Upper lobe of left lung (tissue), 6 donors: ENCODE results near the gene ZNF653. TPM values are rescaled to one million over a fixed set of nuclear protein-coding genes. Genes with fewer than 3 reads are reported as not detected.

Source experiments
- small RNA-seq, 4 donors: library from RNA; depleted of rRNA; stranded (forward); fragments of <200 nt; gene quantifications; one replicate each; pipeline ENCODE3, GENCODE V24; 2016
- total RNA-seq, 6 donors: library from RNA; depleted of rRNA in 4 of 6; stranded (reverse); fragments of >200 nt in 4 of 6; gene quantifications; one replicate each; pipeline versions ENCODE4 v1.1.0 to v1.2.1, GENCODE V29; 2016 to 2021
- donor health status: DM: no; HTN: no; CAD: no; lungs with moderate emphysema.
- donor health status: DM: no; HTN: yes; CAD: no; lungs with severe emphysema.

The ZNF653 gene
- total RNA-seq, 6 donors from 2014 or later = 6.8 to 30.4 (median 10.3) TPM

Small RNAs within 50 kb of the gene (small RNA-seq; reads per million reads assigned to genes)
- gene MIR7974 (0.52 to 1.4 (median 0.69) reads per million in 4 donors), gene RN7SL833P (0 to 0.18 (median 0.13) reads per million in 4 donors)

Other genes starting within 250 kb of the ZNF653 start
- gene DOCK6, start 243.3 kb downstream of the ZNF653 start, total RNA-seq = 100 to 1,000 TPM in 3 of 6 donors, 10 to 100 TPM in 3; 34.5 to 203 (median 116) TPM
- not detected for gene TSPAN16, start 209.7 kb downstream of the ZNF653 start, total RNA-seq
- gene RAB3D, start 166.2 kb downstream of the ZNF653 start, total RNA-seq = 10 to 100 TPM; 22.6 to 59.2 (median 30.7) TPM
- gene TMEM205, start 159.6 kb downstream of the ZNF653 start, total RNA-seq = 100 to 1,000 TPM in 3 of 6 donors, 10 to 100 TPM in 3; 85.9 to 260 (median 132) TPM
- gene CCDC159, start 159.3 kb downstream of the ZNF653 start, total RNA-seq = 100 to 1,000 TPM in 1 of 6 donors, 10 to 100 TPM in 5; 17.5 to 176 (median 33.3) TPM
- 10 to 100 TPM; 10.8 to 53.8 (median 26.0) TPM for gene PLPPR2, start 150.4 kb downstream of the ZNF653 start, total RNA-seq
- gene SWSAP1, start 131.2 kb downstream of the ZNF653 start, total RNA-seq = 10 to 100 TPM in 1 of 6 donors, 1 to 10 TPM in 4, under 1 TPM in 1; 0.89 to 13.6 (median 3.7) TPM
- gene EPOR, start 121.5 kb downstream of the ZNF653 start, total RNA-seq = 10 to 100 TPM in 4 of 6 donors, 1 to 10 TPM in 2; 7.5 to 45.1 (median 15.5) TPM
- 100 to 1,000 TPM in 1 of 6 donors, 10 to 100 TPM in 5; 18.5 to 242 (median 44.6) TPM for gene RGL3, start 86.5 kb downstream of the ZNF653 start, total RNA-seq
- 10 to 100 TPM in 1 of 6 donors, 1 to 10 TPM in 4, under 1 TPM in 1; 0.34 to 11.1 (median 4.1) TPM for gene ODAD3, start 70.7 kb downstream of the ZNF653 start, total RNA-seq
- 100 to 1,000 TPM; 124 to 341 (median 187) TPM for gene PRKCSH, start 70.2 kb downstream of the ZNF653 start, total RNA-seq
- under 1 TPM in 1 of 6 donors, not detected in 5; 0.03 TPM for gene ELAVL3, start 24.8 kb downstream of the ZNF653 start, total RNA-seq
- gene ECSIT, start 23.3 kb upstream of the ZNF653 start, total RNA-seq = 10 to 100 TPM; 32.1 to 77.5 (median 48.6) TPM
- gene CNN1, start 33.0 kb upstream of the ZNF653 start, total RNA-seq = 10 to 100 TPM in 5 of 6 donors, 1 to 10 TPM in 1; 3.1 to 47.9 (median 20.7) TPM
- 10 to 100 TPM; 21.0 to 58.3 (median 42.9) TPM for gene ELOF1, start 53.4 kb upstream of the ZNF653 start, total RNA-seq
- gene ACP5, start 71.8 kb upstream of the ZNF653 start, total RNA-seq = 100 to 1,000 TPM; 169 to 650 (median 349) TPM
- 10 to 100 TPM in 3 of 6 donors, 1 to 10 TPM in 3; 3.9 to 14.8 (median 10.2) TPM for gene ZNF627, start 91.6 kb upstream of the ZNF653 start, total RNA-seq
- 10 to 100 TPM in 2 of 6 donors, 1 to 10 TPM in 4; 6.1 to 22.0 (median 7.7) TPM for gene ZNF823, start 233.1 kb upstream of the ZNF653 start, total RNA-seq